Measurements from ENCODE around the gene KAZN. TPM values are rescaled to one million over a fixed set of nuclear protein-coding genes. Genes with fewer than 3 reads are reported as not detected.

The KAZN gene
- total and polyA plus RNA-seq, 4 experiments from 2014 or later = 0.08 to 0.47 TPM; not detected in 2

- no peak overlapping the region for H3K27ac ChIP-seq (ENCODE audit: low read depth, low read length)
- Mint-ChIP-seq H3K27ac (no peak overlapping the region), H3K27me3 (no peaks in the 10 kb centered on the region), H3K36me3 (no peaks in the 10 kb centered on the region), H3K9me3 (peaks cover 0 to under 1% (median 0%) of the 10 kb centered on the region in 8 donors), H3K4me3 (no peak overlapping the region), H3K4me1 (no peaks in the 10 kb centered on the region)
- intact Hi-C loops (cut with micrococcal nuclease) = no loop called here
- no peaks in the 10 kb centered on the region for H3K4me1 ChIP-seq (ENCODE audit: insufficient read depth, low read length)
- H3K4me3 ChIP-seq (ENCODE audit: low read length in 2 of 2) = no peak overlapping the region
- POLR2A ChIA-PET (ENCODE audit: partially characterized antibody) = no interaction called here
- no peaks in the 10 kb centered on the region for H3K9me3 ChIP-seq (ENCODE audit: control insufficient read depth in 1 of 2, low read length in 2 of 2)
- H3K27me3 ChIP-seq (ENCODE audit: insufficient read depth, low read length) = no peaks in the 10 kb centered on the region
- no peak for DNase-seq
- H3K36me3 ChIP-seq (ENCODE audit: insufficient read depth, low read length) = no peaks in the 10 kb centered on the region
- CTCF ChIA-PET (ENCODE audit: partially characterized antibody) = interaction anchor here (0.7 kb wide), 1 partner anchor 789 kb away, joined by 3 read pairs; no protein-coding TSS in a partner anchor
Measured at GRCh38 chr1:15001317-15001915, 402.9 kb downstream of the KAZN start.

- Mint-ChIP-seq H3K4me3 (no peak overlapping the region), H3K9me3 (peaks cover 0 to 1% (median 0%) of the 10 kb centered on the region in 8 donors), H3K27ac (no peak overlapping the region), H3K4me1 (no peaks in the 10 kb centered on the region), H3K27me3 (no peaks in the 10 kb centered on the region), H3K36me3 (no peaks in the 10 kb centered on the region)
- H3K36me3 ChIP-seq (ENCODE audit: insufficient read depth, low read length) = no peaks in the 10 kb centered on the region
- intact Hi-C loops (cut with micrococcal nuclease) = no loop called here
- H3K4me1 ChIP-seq (ENCODE audit: insufficient read depth, low read length) = no peaks in the 10 kb centered on the region
- no peak for DNase-seq
- H3K9me3 ChIP-seq (ENCODE audit: control insufficient read depth in 1 of 2, low read length in 2 of 2) = no peaks in the 10 kb centered on the region
- CTCF ChIA-PET (ENCODE audit: partially characterized antibody) = no interaction called here
- H3K4me3 ChIP-seq (ENCODE audit: low read length in 2 of 2) = no peak overlapping the region
- POLR2A ChIA-PET (ENCODE audit: partially characterized antibody) = no interaction called here
- H3K27me3 ChIP-seq (ENCODE audit: insufficient read depth, low read length) = no peaks in the 10 kb centered on the region
- H3K27ac ChIP-seq (ENCODE audit: low read depth, low read length) = no peak overlapping the region
Measured at GRCh38 chr1:15002325-15002724, 403.8 kb downstream of the KAZN start.

- Histone ChIP-seq H3K36me3 (ENCODE audit: insufficient read depth, low read length) (no peaks in the 10 kb centered on the region), H3K4me1 (ENCODE audit: insufficient read depth, low read length) (no peaks in the 10 kb centered on the region), H3K4me3 (ENCODE audit: low read length in 2 of 2) (no peak overlapping the region), H3K9me3 (ENCODE audit: control insufficient read depth in 1 of 2, low read length in 2 of 2) (no peaks in the 10 kb centered on the region), H3K27me3 (ENCODE audit: insufficient read depth, low read length) (no peaks in the 10 kb centered on the region), H3K27ac (ENCODE audit: low read depth, low read length) (no peak overlapping the region)
- POLR2A ChIA-PET (ENCODE audit: partially characterized antibody) = no interaction called here
- DNase-seq = no peak
- Mint-ChIP-seq H3K27me3 (no peaks in the 10 kb centered on the region), H3K27ac (no peak overlapping the region), H3K36me3 (no peaks in the 10 kb centered on the region), H3K9me3 (peaks cover 0 to 6% (median 0%) of the 10 kb centered on the region in 8 donors), H3K4me1 (no peaks in the 10 kb centered on the region), H3K4me3 (no peak overlapping the region)
- intact Hi-C loops (cut with micrococcal nuclease) = no loop called here
- CTCF ChIA-PET (ENCODE audit: partially characterized antibody) = no interaction called here
Measured at GRCh38 chr1:15004396-15004795, 405.9 kb downstream of the KAZN start.

GRCh38 chr1:15005116-15005515 lies 406.6 kb downstream of the KAZN start:
- Mint-ChIP-seq H3K27me3 (no peaks in the 10 kb centered on the region), H3K27ac (no peak overlapping the region), H3K4me3 (no peak overlapping the region), H3K36me3 (no peaks in the 10 kb centered on the region), H3K9me3 (peaks cover 0 to 6% (median 0%) of the 10 kb centered on the region in 8 donors), H3K4me1 (no peaks in the 10 kb centered on the region)
- intact Hi-C loops (cut with micrococcal nuclease) = no loop called here
- CTCF ChIA-PET (ENCODE audit: partially characterized antibody) = no interaction called here
- H3K4me3 ChIP-seq (ENCODE audit: low read length in 2 of 2) = no peak overlapping the region
- H3K27me3 ChIP-seq (ENCODE audit: insufficient read depth, low read length) = no peaks in the 10 kb centered on the region
- H3K4me1 ChIP-seq (ENCODE audit: insufficient read depth, low read length) = no peaks in the 10 kb centered on the region
- H3K9me3 ChIP-seq (ENCODE audit: control insufficient read depth in 1 of 2, low read length in 2 of 2) = no peaks in the 10 kb centered on the region
- no peak for DNase-seq
- H3K27ac ChIP-seq (ENCODE audit: low read depth, low read length) = no peak overlapping the region
- POLR2A ChIA-PET (ENCODE audit: partially characterized antibody) = no interaction called here
- H3K36me3 ChIP-seq (ENCODE audit: insufficient read depth, low read length) = no peaks in the 10 kb centered on the region

- Histone ChIP-seq H3K27me3 (ENCODE audit: insufficient read depth, low read length) (no peaks in the 10 kb centered on the region), H3K9me3 (ENCODE audit: control insufficient read depth in 1 of 2, low read length in 2 of 2) (no peaks in the 10 kb centered on the region), H3K27ac (ENCODE audit: low read depth, low read length) (no peak overlapping the region), H3K36me3 (ENCODE audit: insufficient read depth, low read length) (no peaks in the 10 kb centered on the region), H3K4me1 (ENCODE audit: insufficient read depth, low read length) (no peaks in the 10 kb centered on the region), H3K4me3 (ENCODE audit: low read length in 2 of 2) (no peak overlapping the region)
- no peak for DNase-seq
- no peaks in the 10 kb centered on the region for H3K36me3 Mint-ChIP-seq
- intact Hi-C loops (cut with micrococcal nuclease) = no loop called here
- H3K27ac Mint-ChIP-seq = no peak overlapping the region
- CTCF ChIA-PET (ENCODE audit: partially characterized antibody) = no interaction called here
- H3K27me3 Mint-ChIP-seq = peaks cover 0 to 3% of the 10 kb centered on the region in 2 donors
- H3K4me3 Mint-ChIP-seq = no peak overlapping the region
- peaks cover 0 to 9% (median 0%) of the 10 kb centered on the region in 8 donors for H3K9me3 Mint-ChIP-seq
- no peaks in the 10 kb centered on the region for H3K4me1 Mint-ChIP-seq
- POLR2A ChIA-PET (ENCODE audit: partially characterized antibody) = no interaction called here
Measured at GRCh38 chr1:15007368-15007767, 408.9 kb downstream of the KAZN start.

- ChIA-PET POLR2A (ENCODE audit: partially characterized antibody) (no interaction called here), CTCF (ENCODE audit: partially characterized antibody) (no interaction called here)
- peaks cover 0 to 9% (median 0%) of the 10 kb centered on the region in 8 donors for H3K9me3 Mint-ChIP-seq
- H3K27me3 Mint-ChIP-seq = peaks cover 0 to 3% of the 10 kb centered on the region in 2 donors
- no peak overlapping the region for H3K4me3 Mint-ChIP-seq
- Histone ChIP-seq H3K4me3 (ENCODE audit: low read length in 2 of 2) (no peak overlapping the region), H3K9me3 (ENCODE audit: control insufficient read depth in 1 of 2, low read length in 2 of 2) (no peaks in the 10 kb centered on the region), H3K4me1 (ENCODE audit: insufficient read depth, low read length) (no peaks in the 10 kb centered on the region), H3K27me3 (ENCODE audit: insufficient read depth, low read length) (no peaks in the 10 kb centered on the region), H3K27ac (ENCODE audit: low read depth, low read length) (no peak overlapping the region), H3K36me3 (ENCODE audit: insufficient read depth, low read length) (no peaks in the 10 kb centered on the region)
- no peaks in the 10 kb centered on the region for H3K4me1 Mint-ChIP-seq
- DNase-seq = no peak
- no peaks in the 10 kb centered on the region for H3K36me3 Mint-ChIP-seq
- intact Hi-C loops (cut with micrococcal nuclease) = no loop called here
- no peak overlapping the region for H3K27ac Mint-ChIP-seq
Measured at GRCh38 chr1:15007842-15008241, 409.4 kb downstream of the KAZN start.

GRCh38 chr1:15008783-15009729 lies 410.6 kb downstream of the KAZN start:
- Histone ChIP-seq H3K36me3 (ENCODE audit: insufficient read depth, low read length) (no peaks in the 10 kb centered on the region), H3K4me1 (ENCODE audit: insufficient read depth, low read length) (no peaks in the 10 kb centered on the region), H3K9me3 (ENCODE audit: control insufficient read depth in 1 of 2, low read length in 2 of 2) (no peaks in the 10 kb centered on the region), H3K4me3 (ENCODE audit: low read length in 2 of 2) (no peak overlapping the region), H3K27me3 (ENCODE audit: insufficient read depth, low read length) (no peaks in the 10 kb centered on the region), H3K27ac (ENCODE audit: low read depth, low read length) (no peak overlapping the region)
- CTCF ChIA-PET (ENCODE audit: partially characterized antibody) = no interaction called here
- Mint-ChIP-seq H3K27me3 (peaks cover 0 to 5% of the 10 kb centered on the region in 2 donors), H3K9me3 (peaks cover 0 to 9% (median 0%) of the 10 kb centered on the region in 8 donors), H3K36me3 (no peaks in the 10 kb centered on the region), H3K27ac (no peak overlapping the region), H3K4me1 (no peaks in the 10 kb centered on the region), H3K4me3 (no peak overlapping the region)
- intact Hi-C loops (cut with micrococcal nuclease) = no loop called here
- POLR2A ChIA-PET (ENCODE audit: partially characterized antibody) = no interaction called here
- DNase-seq = no peak
